HG03108 (cell line): Measurements from ENCODE around the gene PPP2R5E.

Experiments
- ATAC-seq: cut with Tn5 transposase; IDR thresholded peaks from one replicate; pipeline ENCODE4 v1.9.1; 2021; ENCODE audit warnings: moderate library complexity; ENCODE audit not compliant: unreplicated experiment

Gene PPP2R5E

DNA sequence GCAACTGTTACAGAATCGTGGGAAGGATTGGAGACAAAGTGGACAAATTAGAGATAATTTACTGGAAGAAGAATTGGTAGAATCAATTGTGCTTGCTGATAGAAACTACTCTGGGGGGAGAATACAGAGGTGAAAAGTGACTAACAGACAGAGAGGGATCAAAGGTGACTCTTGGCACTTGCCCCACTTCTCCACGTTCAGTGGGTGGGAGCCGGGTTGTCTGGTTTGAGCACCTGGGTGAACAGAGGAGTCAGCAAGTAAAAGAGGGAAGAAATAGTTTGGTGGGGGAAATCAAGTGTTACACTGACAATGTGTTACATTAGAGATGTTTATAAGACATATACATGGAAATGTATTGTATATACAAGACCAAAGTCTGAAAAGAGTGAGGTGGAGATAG, 69.1 kb downstream of the PPP2R5E start:
- ATAC-seq, result no peak

DNA sequence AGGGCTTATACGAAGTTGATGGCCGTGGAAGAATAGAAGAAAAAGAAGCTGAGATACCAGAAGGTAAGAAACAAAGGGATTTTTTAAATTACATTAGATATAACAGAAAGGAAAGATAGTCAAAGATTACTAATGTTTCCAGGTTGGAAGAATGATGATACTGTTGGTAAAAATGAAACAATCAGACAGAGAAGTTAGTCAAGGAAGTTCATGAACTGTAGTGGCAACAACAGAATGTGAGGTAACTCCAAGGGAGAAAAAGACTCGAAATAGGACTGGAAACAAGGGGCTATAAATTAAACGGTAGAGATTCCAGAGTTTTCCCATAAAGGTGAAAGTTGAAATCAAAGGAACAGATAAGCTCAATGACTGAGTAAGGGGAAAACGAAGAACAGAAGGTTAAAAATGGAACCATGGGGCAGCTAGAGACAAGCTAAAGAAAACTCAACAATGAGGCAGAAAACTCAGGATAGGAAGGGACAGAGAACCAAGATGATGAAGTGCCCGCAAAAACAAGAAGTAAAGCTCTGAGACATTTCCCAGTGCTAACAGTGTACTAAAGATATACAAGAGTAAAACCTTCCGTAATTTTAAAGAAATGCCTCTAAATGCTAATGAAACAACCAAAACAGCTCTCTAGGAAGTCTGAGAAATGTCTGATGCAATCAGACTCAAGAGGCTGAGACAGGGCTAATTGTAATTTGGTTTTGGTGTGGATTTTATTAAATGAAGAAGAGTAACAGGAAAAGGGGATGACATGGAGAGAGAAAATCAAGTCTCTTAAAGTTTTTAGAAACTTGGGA, 70.0 kb downstream of the PPP2R5E start:
- ATAC-seq, result no peak

GRCh38 chr14:63470962-63471793, 72.0 kb downstream of the PPP2R5E start:
- peak; percentile 87 for ATAC-seq

DNA sequence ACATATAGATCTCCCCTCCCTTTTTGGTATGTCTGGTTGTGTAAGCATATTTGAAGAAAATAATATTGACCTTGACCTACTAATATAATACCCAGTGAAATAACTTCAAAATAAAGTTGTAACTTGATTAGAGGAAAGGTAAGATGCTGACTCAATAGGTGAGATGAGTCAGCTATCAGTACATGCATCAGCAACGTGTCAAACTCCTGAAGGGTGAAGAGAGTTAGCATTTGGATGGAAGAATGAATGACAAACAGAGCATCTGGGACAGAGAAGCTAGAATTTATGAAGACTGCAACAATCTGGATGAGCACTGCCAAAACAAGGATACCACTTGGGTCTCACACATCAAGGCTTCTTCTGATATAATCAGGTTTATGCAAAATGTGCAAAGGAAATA, 74.9 kb downstream of the PPP2R5E start:
- no peak for ATAC-seq

DNA sequence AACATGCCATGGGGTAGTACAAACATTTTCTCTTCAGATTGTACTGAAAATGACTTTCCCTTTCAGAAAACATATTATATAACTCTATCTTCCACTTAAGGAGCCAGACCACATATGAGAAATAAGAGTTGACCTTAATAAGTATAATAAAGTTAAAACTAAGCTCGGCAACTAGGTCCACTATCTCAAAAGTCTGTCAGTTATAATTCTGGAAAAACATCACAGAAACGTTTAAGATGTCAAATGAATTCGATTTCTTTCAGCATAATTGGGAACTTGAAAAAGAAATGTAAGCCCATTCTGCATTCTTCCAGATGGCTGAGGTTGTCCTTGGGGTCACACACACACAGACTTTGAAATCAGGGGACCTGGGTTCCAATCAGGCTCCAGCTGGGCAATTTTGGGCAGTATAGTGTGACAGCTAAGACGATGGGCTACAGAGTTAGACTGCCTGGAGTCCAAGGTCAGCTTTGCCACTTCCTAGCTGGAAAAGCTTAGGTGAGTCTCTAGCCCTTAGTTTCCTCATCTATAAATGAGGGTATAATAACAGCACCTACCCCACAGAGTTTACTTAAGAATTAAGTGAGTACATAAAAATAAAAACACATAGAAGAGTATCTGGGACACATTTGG, 75.6 kb downstream of the PPP2R5E start:
- ATAC-seq, result no peak

DNA sequence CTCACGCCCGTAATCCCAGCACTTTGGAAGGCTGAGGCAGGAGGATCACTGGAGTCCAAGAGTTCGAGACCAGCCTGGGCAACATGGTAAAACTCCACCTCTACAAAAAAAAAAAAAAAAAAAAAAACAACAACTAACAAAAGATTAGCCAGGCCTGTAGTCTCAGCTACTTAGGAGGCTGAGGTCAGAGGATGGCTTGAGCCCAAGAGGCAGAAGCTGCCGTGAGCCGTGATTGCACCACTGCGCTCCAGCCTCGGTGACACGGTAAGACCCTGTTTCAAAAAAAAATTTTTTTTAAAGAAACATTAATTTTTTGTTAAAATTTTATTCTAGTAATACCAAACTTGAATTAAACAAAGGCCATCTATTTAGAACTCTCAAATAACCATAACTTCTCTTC, 77.8 kb downstream of the PPP2R5E start:
- no peak for ATAC-seq

GRCh38 chr14:63460680-63461369, 82.4 kb downstream of the PPP2R5E start:
- ATAC-seq, result no peak

- ATAC-seq, result no peak
Observed at GRCh38 chr14:63459738-63460137, 83.4 kb downstream of the PPP2R5E start.

- no peak for ATAC-seq
Observed at GRCh38 chr14:63457498-63457897, 85.7 kb downstream of the PPP2R5E start.

- ATAC-seq, result peak; percentile 74
Observed at GRCh38 chr14:63454863-63455622, 88.1 kb downstream of the PPP2R5E start.

DNA sequence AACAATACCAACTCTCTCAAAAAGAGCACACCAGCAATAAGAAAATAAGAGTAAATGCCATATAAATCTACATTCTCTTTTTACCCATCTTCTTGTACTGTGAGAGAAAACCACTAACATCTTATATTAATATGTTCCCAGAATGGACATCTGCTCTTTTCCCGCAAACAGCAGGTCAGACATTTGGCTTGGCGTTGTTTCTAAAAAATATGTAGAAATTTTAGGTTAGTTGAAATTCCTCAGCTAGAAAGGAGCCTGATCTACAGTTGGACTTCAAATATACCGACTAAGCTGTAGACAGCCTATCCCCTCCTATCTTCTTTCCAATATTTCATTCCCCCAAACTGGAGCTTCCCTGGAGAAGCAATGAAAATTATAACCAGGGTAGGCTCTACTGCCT, 88.7 kb downstream of the PPP2R5E start:
- ATAC-seq, result no peak

GRCh38 chr14:63453443-63453936, 89.7 kb downstream of the PPP2R5E start:
- ATAC-seq, result no peak

- no peak for ATAC-seq
Observed at GRCh38 chr14:63452796-63453195, 90.4 kb downstream of the PPP2R5E start.

DNA sequence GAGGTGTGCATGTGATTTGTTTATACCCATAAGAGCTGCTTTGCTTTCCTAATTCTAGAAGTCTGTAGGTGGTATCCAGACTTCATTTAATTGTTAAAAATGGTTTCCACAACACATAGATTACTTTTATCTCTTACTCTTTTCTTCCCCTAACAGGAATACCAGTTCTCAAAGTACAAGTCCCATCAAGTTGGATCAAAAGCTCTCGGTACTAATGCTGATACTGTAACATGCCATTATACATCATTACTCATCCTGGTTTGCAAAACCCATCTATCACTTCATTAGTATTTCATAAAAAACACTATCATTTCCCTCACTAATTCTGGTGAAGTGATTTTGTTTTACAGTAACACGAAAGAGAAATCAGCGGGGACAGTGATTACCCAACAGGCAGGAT, 94.3 kb downstream of the PPP2R5E start:
- ATAC-seq, result no peak

GRCh38 chr14:63444588-63444987, 98.6 kb downstream of the PPP2R5E start:
- ATAC-seq, result no peak

DNA sequence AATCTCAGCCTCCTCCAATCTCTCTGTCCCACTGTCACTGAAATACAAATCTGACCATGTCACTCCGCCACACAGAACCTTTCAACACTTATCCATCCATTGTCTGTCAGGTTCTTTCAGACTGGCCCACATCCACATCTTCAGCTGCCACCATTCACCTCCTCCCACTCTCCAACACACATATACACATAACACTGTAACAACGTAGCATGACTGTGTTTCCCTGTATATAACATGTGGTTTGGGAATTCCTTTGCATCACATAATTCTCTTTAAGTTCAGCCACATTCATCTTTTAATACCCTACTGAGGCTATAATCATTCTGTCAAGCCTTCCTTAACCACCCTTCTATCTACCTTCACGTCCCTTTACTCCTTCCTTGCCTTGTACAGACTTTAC, 99.2 kb downstream of the PPP2R5E start:
- ATAC-seq, result no peak

- no peak for ATAC-seq
Observed at GRCh38 chr14:63443361-63443760, 99.8 kb downstream of the PPP2R5E start.

GRCh38 chr14:63438065-63438757, 105.0 kb downstream of the PPP2R5E start:
- no peak for ATAC-seq

GRCh38 chr14:63436286-63437098, 106.7 kb downstream of the PPP2R5E start:
- no peak for ATAC-seq
